Breast epithelium (tissue), 3 donors: ENCODE measurements around the gene PPP2CA.

ENCODE experiments used
- CTCF ChIP-seq, 3 donors: fragments of 450-650 bp; IDR thresholded peaks; one replicate each; pipeline ENCODE4 v1.5.1; 2016 to 2017; ENCODE audit warnings: antibody characterized with exemption in 3 of 3, mild to moderate bottlenecking in 3 of 3, moderate library complexity in 3 of 3
- POLR2A ChIP-seq: fragments of 450-650 bp; IDR thresholded peaks from one replicate; pipeline ENCODE4 v1.6.1; 2016; ENCODE audit warnings: antibody characterized with exemption, mild to moderate bottlenecking, moderate library complexity
- POLR2AphosphoS5 ChIP-seq, 3 donors: sonication (generic); formaldehyde crosslinking; IDR thresholded peaks; one replicate each; pipeline ENCODE4 v1.6.1; 2017; ENCODE audit warnings: antibody characterized with exemption in 3 of 3

GRCh38 chr5:134189031-134189430 is 36.8 kb downstream of the PPP2CA start:
- TF ChIP-seq POLR2A (no peak), CTCF (IDR thresholded peaks at IDR 0.05) (no peak), POLR2AphosphoS5 (IDR thresholded peaks at IDR 0.05) (no peak)
